ENCODE measurements around the gene CBLB.
"Not testable (repeated sequence)": the region's sequence is repeated elsewhere in the genome, so short reads cannot be mapped to it uniquely, and the experiment has no call there.

The CBLB gene

DNA sequence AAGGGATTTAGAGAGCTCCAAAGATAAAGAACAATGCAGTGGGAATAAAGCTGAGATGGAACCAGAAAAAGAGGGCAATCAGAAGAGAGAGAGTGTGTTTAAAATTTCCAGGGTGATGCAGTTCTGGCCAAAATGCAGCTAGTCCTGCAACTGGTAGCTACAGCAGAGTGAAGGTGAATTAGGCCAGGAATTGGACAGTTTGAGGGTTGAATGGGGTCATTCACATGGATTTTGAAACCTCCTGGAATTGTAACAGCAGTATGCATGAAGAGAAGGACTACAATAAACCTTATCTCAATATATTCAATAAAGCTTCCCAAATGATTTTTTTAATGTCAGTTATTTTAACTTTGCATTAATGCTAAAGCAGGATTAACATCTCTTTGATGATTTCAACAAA lies 85.2 kb downstream of the CBLB start:
- DNase-seq, result no peak

DNA sequence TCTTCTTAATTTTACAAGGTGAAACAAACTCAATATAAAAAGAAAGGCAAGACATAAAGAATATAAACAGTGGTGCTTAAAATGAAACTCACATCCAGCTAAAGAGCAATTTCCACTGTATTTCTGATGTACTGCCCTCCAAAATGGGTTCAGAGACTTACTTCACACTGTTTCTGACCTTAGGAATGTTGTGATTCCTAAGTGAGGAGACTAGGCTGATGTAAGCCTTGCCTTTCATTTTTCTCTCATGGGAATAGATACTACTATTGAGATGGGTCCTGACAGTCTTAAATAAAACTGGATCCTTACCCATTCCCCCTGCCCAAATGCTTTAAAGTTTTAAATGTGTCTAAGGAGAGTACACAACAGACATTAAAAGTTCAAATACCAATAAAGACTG lies 86.9 kb downstream of the CBLB start:
- DNase-seq, result no peak

DNA sequence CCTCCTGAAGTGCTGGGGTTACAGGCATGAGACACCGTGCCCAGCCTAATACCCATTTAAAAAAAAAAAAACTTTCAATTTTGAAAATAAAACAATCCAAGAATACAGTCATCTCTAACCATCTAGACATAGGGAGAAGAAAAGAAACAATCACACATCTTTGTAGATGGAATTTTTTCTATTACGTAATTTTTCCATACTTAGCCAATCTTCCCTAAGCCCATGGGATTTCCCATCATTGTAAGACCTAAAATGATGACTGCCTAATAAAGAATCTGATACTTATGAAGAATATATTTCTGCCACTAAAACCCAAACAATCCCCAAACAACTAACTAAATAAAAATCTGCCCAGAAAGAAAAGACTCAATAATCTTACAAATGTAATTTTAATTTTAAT lies 88.7 kb downstream of the CBLB start:
- DNase-seq, result no peak

DNA sequence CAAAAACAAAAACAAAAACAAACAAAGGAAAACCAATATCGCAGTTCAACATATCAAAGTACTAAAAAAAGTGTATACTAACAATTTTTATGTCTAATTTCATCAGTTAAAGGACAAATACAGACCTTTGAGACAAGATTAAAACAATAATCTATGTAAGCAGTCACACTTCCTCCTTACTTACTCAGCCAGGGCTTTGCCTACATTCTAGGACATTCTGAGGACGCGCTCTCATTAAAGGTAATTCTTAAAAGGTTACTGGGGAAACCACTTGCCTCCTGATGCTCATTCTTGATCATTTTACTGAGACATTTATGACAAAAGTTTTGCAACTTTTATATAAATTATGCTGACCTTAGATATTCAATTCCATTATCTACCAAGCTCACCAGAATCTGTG lies 93.4 kb downstream of the CBLB start:
- DNase-seq, result no peak

DNA sequence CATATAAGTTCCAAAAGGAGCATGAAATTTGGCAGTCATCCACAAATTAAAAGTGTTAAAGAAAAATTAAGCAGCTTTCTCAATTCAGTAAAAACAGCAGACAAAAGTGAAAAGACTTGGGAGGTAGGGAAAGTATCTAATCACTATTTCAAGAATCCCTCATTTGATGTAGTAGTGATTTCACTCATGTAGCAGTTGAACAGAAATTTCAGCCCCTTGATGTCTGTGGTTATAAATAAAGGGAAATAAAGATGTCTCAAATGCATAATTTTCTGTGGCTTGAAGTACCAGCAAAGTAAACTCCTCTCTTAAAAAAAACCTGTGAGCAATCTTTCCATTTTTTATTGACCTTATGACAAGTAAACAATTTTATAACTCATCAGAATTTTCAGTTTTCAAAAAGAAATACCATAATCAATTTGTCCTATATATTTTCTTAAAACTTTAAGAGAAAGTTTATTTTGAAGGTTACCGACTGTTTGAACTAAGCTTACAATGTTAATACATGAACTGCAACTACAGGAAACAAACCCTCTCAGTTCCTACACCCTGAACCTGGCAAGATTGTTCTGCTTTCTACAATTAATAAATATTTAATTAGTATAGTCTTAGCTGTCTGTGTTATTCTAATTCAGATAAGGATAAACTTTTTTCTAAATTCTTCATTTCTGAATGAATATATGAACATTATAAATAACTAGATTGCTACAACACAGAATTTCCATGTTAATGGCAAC lies 94.2 kb downstream of the CBLB start:
- DNase-seq, result peak in 1 of 5 experiments; percentile 43

DNA sequence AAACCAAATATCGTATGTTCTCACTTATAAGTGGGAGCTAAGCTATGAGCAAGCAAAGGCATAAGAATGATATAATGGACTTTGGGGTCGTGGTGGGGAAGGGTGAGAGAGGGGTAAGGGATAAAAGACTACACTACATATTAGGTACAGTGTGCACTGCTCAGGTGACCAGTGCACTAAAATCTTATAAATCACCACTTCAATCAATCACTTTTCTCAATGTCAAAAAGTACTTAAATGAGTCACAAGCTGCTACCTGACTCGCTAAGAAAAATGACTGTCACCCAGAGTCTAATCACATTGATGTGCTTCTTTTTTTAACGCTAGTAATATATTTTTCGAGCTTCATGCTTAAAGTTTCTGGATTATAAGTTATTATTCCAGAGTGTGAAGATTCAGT lies 95.5 kb downstream of the CBLB start:
- DNase-seq, result peak in 1 of 5 experiments; percentile 47

DNA sequence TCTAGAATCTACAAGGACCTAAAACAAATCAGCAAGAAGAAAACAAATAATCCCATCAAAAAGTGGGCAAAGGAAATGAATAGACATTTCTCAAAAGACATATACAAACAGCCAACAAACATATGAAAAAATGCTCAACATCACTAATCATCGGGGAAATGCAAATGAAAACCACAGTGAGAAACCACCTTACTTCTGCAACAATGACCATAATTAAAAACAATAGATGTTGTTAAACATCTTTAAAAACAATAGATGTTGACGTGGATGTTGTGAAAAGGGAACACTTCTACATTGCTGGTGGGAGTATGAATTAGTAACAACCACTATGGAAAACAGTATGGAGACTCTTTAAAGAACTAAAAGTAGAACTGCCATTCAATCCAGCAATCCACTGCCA lies 96.2 kb downstream of the CBLB start:
- peak in 1 of 5 experiments; percentile 13 for DNase-seq

DNA sequence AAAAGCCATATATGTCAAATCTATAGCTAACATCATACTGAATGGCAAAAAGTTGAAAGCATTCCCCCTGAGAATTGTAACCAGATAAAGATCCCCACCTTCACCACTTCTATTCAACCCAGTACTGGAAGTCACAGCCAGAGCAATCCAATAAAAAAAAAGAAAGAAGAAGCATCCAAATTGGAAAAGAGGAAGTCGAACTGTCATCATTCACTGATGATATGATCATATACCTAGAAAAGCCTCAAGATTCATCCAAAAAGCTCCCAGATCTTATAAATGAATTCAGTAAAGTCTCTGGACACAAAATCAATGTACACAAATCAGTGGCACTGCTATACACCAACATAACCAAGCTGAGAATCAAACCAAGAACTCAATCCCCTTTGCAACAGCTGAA lies 97.4 kb downstream of the CBLB start:
- no peak for DNase-seq

DNA sequence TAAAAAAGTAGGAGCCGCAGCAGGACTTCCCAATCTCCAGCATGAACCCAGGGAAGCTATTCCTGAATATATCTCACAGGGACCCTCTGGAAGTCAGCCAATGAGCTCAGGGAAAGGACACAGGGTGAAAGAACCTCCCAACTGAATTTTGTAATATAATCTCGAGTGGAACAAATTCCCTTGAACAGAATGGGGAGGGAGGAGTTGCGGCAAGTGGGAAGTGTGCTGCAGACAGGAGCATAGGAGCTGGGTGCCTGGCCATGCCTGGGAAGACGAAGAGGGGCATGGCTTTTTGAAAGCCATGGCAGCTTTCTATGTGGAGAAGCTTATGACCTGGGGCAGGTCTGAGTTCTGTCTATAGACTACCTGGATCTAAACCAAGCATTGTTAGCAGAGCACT lies 98.4 kb downstream of the CBLB start:
- no peak for DNase-seq

DNA sequence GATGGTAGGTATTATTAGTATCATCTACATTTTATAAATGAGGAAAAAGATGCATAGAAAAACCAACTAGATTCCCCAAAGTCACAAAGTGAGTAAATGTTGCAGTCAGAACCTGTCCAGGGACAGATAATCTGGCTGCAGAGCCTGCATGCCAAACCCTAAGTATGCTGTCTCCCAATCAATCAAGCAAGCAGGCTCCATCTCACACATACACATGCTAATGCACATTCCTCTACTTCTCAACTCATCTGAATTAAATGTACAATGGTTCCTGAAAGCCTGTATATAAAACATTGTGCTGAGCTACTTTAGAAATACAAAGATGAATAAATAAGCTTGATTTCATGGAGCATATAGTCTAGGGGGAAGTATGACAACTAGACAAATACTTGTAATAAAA lies 101.0 kb downstream of the CBLB start:
- no peak for DNase-seq

DNA sequence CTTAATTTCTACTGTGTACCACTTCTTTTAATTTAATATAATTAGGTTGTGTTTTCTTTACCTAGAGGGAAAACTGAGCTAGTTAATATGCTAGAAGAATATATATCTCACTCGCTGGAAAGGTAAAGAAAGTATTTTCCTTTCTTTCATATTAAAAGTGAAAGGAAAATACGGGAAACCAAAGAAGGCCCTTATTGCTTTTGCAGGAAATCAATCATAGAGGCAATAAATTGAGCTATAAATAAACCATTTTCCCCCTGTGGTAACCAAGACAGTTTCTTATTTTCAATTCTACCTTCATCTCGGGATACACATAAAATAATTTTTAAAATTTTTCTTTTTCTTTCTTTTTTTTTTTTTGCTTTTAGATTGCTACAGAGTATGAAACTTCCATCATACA lies 101.6 kb downstream of the CBLB start:
- DNase-seq, result no peak

DNA sequence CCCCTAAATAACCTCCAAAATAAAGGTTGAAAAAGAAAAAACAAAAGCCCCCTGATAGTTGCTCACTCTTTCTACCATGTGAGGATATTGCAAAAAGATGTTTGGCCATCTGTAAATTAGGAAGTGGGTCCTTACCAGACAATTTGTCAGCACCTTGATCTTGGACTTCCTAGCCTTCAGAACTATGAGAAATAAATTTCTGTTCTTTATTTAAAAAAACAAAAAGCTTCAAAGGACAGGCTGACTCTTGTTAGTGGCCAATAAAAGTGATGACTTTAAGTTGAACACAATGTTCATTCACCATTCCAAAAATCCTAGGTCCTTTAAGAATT lies 103.5 kb downstream of the CBLB start:
- DNase-seq, result no peak

DNA sequence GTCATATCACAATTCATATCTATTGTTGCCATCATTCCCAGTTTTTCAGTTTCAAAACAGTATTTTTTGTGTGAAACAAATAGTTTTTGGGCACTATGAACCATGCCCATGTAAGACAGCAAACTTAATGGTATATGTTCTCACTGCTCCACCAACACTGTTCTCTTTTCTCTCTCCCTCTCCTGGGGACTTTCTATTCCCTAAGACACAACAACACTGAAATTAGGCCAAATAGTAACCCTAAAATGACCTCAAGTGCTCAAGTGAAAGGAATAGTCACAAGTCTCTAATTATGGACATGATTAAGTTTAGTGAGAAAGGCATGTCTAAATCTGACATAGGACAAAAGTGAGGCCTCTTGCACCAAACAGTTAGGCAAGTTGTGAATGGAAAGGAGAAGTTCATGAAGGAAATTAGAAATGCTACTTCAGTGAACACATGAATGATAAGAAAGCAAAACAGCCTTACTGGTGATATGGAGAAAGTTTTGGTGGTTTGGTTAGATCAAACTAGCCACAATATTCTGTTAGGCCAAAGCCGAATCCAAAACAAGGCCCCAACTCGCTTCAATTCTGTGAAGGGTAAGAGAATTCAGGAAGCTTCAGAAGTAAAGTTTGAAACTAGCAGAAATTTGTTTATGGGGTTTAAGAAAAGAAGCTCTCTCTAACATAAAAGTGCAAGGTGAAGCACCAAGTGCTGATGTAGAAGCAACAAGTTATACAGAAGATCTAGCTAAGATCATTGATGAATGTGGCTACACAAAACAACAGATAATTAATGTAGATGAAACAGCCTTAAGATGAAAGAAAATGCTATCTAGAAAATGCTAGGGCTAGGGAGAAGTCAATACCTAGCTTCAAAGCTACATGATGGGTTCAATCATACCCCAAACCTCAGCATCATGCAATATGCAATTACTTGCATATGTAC lies 104.2 kb downstream of the CBLB start:
- peak in 2 of 5 experiments; percentile 34 to 65 for DNase-seq

DNA sequence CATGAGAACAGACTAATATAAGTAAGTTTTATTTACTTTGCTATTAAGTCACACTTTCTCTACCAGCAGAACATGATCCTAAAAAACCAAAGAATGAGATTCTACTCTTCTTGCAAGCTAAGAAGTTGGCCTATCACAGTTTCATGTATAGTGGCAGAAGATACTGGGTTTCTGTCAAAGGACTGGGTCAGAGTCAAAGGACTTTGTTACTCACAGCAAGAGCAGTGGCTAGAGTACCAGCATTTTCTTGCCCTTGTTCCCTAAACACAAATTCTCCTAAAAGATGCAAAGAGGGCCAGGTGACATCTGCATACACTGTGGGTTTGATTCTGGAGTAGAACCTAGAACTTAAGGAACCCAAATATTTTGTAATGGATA lies 105.2 kb downstream of the CBLB start:
- no peak for DNase-seq

DNA sequence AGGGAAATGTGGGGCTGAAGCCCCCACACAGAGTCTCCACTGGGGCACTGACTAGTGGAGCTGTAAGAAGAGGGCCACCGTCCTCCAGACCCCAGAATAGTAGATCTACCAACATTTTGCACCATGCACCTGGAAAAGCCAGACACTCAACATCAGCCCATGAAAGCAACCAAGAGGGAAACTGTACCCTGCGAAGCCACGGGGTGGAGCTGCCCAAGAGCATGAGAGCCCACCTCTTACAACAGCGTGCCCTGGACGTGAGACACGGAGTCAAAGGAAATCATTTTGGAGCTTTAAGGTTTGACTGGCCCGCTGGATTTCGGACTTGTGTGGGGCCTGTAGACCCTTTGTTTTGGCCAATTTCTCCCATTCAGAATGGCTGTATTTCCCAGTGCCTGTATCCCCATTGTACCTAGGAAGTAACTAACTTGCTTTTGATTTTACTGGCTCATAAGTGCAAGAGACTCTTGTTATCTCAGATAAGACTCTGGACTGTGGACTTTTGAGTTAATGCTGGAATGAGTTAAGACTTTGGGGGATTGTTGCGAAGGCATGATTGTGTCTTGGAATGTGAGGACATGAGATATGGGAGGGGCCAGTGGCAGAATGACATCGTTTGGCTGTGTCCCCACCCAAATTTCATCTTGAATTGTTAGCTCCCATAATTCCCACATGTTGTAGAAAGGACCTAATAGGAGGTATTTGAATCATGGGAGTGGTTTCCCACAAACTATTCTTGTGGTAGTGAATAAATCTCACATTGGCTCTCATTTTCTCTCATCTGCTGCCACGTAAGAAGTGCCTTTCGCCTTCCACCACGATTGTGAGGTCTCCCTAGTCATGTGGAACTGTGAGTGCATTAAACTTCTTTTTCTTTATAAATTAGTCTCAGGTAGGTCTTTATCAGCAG lies 105.8 kb downstream of the CBLB start:
- no peak for DNase-seq

DNA sequence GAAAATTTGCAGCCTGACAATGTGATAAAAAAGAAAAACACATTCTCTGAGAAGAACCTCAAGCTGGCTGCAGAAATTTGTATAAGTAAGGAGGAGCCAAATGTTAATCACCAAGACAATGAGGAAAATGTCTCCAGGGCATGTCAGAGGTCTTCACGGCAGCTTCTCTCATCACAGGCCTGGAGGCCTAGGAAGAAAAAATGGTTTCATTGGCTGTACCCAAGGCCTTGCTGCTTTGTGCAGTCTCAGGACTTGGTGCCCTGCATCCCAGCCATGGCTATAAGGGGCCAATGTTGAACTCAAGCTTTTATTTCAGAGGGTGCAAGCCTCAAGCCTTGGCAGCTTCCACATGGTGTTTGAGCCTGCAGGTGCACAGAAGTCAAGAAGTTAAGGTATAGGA lies 106.6 kb downstream of the CBLB start:
- DNase-seq, result not testable (repeated sequence)

DNA sequence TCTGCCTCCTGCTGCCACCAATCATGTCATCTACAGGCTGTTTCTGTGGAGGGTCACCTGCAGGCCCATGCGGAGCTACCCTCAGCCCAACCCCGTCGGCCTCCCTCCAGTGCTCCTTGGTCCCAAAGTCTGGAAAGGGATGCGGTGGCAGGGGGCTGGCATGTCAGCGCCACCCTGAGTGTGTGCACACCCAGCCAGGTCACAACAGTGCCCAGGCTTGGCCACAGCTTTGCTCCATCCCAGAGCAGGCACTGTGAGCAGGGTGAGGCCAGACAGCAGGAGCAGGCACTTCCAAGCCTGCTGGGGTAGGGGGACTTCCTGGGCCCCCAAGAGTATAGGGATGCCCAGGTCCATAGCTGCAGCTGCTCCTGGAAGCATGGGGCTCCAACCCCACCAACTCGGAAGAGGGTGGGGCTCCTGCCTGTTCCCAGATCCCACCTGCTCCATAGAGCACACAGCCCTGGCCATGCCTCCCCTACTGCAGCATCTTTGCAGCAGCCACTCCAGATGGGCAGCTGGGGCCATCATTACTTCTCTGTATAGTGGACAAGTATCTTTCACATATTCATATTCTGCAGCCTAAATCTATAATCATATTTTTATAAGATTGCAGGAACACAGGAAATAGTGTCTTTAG lies 109.3 kb downstream of the CBLB start:
- DNase-seq, result no peak

DNA sequence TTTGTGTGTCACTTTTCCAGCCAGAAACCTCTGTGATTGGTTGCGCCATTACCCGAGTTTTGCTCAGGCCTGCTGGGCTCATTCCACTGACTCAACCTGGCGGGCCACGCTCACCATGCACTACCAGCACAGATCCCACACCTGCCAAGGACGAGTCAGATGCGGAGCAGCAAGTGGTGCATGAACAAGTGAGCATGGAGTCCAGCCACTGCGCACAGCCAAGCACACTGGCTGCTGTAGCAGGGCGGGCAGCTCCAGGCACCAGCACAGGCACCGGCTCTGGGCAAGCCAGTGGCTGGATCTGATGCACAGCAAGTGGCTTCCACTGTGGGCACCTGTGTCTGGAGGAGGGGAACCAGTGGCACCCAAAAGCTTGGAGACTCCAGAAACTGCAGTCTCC lies 110.4 kb downstream of the CBLB start:
- DNase-seq, result no peak

DNA sequence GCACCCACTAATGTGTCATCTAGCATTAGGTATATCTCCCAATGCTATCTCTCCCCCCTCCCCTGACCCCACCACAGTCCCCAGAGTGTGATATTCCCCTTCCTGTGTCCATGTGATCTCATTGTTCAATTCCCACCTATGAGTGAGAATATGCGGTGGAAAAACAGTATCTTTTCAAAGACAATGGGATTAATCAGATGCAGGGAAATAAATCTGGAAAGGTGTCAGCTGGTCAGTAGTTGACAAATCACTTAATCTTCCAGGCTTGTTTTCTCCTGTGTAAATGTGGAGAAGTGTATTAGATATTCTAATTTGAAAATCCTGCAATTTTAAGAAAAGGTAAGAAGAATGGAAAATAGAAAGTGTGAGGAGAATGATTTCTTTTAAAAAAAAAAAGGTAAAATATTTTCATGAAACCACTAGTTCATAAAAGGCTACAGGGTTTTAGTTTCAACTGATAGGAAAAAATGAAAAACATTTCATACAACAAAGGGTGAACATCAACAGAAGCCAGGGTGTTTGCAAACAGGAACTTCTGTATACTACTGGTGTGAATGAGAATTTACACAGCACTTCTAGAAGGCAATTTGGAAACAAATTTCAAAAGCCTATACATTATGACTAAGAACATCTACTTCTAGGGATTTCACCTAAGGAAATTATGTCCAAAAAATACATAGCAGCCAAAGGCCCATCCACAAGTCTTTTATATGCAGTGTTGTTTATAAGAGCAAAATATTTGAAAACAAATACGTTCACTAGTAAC lies 113.5 kb downstream of the CBLB start:
- peak in 1 of 5 experiments; percentile 39 for DNase-seq

DNA sequence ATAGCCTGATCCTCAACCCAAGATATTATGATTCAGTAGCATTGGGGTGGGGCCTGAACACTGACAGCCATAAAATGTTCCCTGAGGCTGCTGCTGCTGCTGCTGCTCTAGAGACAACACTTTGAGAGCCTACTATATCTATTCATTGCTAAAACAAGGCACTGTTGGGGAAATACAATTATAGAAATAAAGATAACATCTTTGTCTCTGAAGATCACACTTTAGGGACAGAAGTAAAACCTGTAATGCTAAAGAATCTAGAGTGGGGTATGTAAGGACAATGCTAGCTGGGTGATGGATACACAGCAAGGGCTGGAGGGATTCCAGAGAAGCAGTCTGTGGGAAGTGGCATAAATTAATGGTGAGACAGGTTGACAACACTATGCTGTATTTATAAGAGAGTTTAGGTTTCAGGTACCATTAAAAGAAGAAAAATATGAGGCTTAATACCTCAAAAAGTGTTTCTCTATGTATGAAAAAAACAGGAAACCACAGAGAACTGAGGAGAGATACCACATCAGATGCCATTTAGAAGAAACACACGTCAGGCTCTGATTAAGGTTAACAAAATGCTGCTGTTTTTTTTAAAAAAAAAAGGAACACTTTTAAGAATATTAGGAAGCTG lies 115.9 kb downstream of the CBLB start:
- DNase-seq, result peak in 3 of 5 experiments; percentile 24 to 90 (median 80)

DNA sequence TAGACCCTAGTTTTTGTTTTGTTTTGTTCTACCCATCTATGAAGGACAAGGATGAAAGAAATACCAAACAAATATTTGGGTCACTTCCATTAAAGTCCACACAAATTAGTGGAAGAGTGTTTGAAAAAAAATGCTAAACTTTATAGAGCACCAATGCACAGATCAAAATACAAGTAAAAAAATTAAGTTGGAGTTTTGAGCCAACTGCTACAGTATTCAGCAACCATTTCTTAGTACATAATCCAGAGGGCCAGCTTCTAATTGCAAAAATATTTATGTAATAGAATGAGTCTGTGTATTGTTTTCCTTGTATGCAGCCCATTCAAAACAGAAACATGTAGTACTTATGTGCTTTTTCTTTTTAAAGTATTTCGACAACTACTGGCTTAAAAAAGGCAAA lies 121.1 kb downstream of the CBLB start:
- DNase-seq, result no peak

All from T-helper 2 cell (primary cell).